SKM-1 (cell line): ENCODE measurements around the gene HOXC10.

Experiments used
- DNase-seq: peaks from one replicate; lab custom pipeline; 2025; ENCODE audit not compliant: unreplicated experiment; lab: John Stamatoyannopoulos, UW

HOXC10 gene

GRCh38 chr12:54039417-54040147 is 54.6 kb downstream of the HOXC10 start:
- DNase-seq, result no peak
